Stimulated activated naive CD8-positive, alpha-beta T cell treated with anti-CD3 and anti-CD28 coated beads, Interleukin-15, amount 100 ng/mL, for 72 hours (primary cell): Measurements from ENCODE around the gene ARID5A.

Experiments used
- ATAC-seq: fragments of 150-1000 bp; cut with Tn5 transposase; 2 replicates; pipeline ENCODE4 v1.10.0; 2021; ENCODE audit warnings: mild to moderate bottlenecking, moderate library complexity
- DNase-seq, 2 donors: peaks; one replicate each; pipeline ENCODE4 v3.0.0; 2021 to 2022
- H3K27ac Mint-ChIP-seq, 2 donors: one replicate each; pipeline ENCODE4 v1.8.0; 2022; ENCODE audit warnings: mild to moderate bottlenecking in 2 of 2, mixed read lengths in 2 of 2, moderate library complexity in 2 of 2
- H3K27me3 Mint-ChIP-seq: one replicate; pipeline ENCODE4 v1.8.0; 2022; ENCODE audit warnings: mixed read lengths
- H3K4me1 Mint-ChIP-seq: one replicate; pipeline ENCODE4 v1.8.0; 2022; ENCODE audit warnings: mild to moderate bottlenecking, mixed read lengths
- H3K4me3 Mint-ChIP-seq, 2 donors: one replicate each; pipeline ENCODE4 v1.8.0; 2022; ENCODE audit warnings: mild to moderate bottlenecking in 2 of 2, mixed read lengths in 2 of 2, moderate library complexity in 1 of 2
- H3K9me3 Mint-ChIP-seq, 2 donors: one replicate each; pipeline ENCODE4 v1.8.0; 2022; ENCODE audit warnings: mixed read lengths in 2 of 2

Gene ARID5A

DNA sequence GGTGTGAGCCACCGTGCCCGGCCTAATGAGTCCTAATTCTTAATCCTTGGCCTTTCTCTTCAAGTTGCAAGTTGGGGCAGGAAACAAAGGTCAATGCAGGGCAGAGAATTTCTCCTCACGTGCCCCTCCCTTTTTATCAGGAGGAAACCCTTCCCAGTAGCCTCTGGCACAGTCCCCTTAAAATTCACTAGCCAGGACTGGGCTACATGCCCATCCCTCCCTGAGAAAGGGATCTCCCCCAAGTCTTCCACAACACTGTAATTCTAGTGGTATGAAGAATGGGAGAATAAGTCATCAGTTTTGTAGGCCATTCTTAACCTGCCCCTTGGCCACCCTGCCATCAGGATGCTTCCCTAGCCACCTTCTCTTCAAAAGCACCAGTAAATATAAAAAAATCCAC lies 42.2 kb downstream of the ARID5A start:
- Mint-ChIP-seq H3K27me3 (no peaks in the 10 kb centered on the region), H3K4me1 (no peaks in the 10 kb centered on the region), H3K27ac (no peak overlapping the region), H3K9me3 (no peaks in the 10 kb centered on the region), H3K4me3 (no peak overlapping the region)
- ATAC-seq (no peak), DNase-seq (no peak)

DNA sequence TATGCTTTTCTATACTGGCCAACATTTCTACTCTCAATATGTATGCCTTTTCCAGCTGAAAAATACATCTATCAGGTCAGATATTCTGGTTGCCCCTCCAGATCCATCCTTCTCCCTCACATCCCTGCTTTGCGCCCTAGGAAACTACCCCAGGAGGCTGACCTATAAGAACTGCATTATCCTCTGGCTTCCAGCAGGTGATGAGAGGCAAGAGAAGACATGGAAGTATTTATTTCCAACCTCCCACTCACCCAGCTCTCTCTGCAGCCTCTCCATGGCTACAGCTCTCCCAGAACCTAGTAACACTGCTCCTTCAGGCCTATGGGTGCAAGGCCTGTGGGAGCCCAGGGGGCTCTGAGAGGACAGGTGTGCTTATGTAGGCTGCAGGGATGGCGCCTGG lies 42.9 kb downstream of the ARID5A start:
- Mint-ChIP-seq H3K27me3 (no peaks in the 10 kb centered on the region), H3K4me3 (no peak overlapping the region), H3K9me3 (no peaks in the 10 kb centered on the region), H3K27ac (no peak overlapping the region), H3K4me1 (no peaks in the 10 kb centered on the region)
- no peak for ATAC-seq
- no peak for DNase-seq

DNA sequence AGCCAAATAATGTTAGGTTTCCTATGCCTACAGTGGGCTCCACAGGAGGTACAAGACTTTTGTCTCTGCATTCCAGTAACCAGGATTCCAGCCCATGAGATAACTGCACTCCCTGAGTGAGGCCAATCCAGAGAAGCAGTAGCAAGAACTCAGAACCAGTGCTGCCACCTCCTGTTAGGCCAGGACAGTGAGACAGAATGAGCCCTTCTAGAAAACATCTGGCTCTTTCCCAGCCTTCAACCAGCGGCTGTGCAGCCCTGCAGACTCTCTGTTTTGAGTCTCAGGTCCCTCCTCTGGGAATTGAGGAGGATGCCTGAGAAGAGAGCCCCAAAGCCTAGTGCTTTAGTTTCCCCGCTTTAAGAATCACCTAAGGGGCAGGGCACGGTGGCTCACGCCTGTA lies 44.2 kb downstream of the ARID5A start:
- DNase-seq (no peak), ATAC-seq (no peak)
- no peak overlapping the region for H3K4me3 Mint-ChIP-seq
- H3K27ac Mint-ChIP-seq = no peak overlapping the region
- H3K9me3 Mint-ChIP-seq = no peaks in the 10 kb centered on the region
- H3K4me1 Mint-ChIP-seq = no peaks in the 10 kb centered on the region
- no peaks in the 10 kb centered on the region for H3K27me3 Mint-ChIP-seq

DNA sequence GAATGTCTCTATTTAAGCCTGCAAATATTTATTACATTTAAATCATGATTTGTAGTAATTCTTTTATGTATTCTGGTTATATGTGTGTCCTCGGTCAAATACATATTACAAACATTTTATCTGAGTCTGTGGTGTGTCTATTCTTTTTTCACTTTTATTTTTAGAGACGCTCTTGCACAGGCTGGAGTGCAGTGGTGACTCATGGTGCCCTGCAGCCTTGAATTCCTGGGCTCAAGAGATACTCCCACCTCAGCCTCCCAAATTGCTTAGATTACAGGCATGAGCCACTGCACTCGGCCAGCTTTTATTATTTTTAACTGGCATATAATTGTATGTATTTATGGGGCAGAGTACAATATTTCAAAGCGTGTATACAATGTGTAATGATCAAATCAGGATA lies 47.5 kb downstream of the ARID5A start:
- no peak overlapping the region for H3K4me3 Mint-ChIP-seq
- ATAC-seq = no peak
- no peaks in the 10 kb centered on the region for H3K4me1 Mint-ChIP-seq
- no peaks in the 10 kb centered on the region for H3K27me3 Mint-ChIP-seq
- no peak overlapping the region for H3K27ac Mint-ChIP-seq
- no peaks in the 10 kb centered on the region for H3K9me3 Mint-ChIP-seq
- no peak for DNase-seq

DNA sequence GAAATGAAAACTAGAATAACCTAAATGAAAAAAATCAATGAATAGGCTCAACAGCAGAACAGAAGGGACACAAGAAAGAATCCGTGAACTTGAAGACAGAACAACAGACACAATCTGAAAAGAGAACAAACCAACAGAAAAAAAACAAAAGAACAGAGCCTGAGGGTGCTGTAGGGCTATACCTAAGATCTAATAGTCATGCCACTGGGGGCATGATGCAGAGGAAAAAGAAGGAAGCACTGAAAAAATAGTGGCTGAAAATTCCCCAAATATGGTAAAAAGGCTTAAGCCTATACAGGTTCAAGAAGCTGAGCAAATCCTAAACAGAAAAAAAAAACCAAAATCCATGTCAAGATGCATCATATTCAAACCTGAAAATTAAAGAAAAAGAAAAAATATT lies 51.3 kb downstream of the ARID5A start:
- no peaks in the 10 kb centered on the region for H3K27me3 Mint-ChIP-seq
- H3K4me1 Mint-ChIP-seq = peaks cover 8% of the 10 kb centered on the region
- DNase-seq (no peak), ATAC-seq (no peak)
- no peaks in the 10 kb centered on the region for H3K9me3 Mint-ChIP-seq
- H3K27ac Mint-ChIP-seq = no peak overlapping the region
- no peak overlapping the region for H3K4me3 Mint-ChIP-seq

DNA sequence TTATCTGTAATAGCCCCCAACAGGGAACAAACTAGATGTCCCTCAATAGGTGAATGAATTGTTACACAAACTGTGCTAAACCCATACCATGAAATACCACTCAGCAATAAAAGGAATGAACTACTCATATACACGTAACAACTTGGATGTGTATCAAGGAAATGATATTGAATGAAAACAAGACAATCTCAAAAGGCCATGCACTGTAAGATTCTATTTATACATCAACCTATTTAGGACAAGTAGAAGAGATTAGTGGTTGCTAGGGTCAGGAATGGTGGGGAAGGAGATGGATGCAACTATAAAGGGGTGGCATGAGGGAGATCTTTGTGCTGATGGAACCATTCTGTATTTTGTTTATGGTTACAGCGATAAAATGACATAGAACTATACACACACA lies 54.5 kb downstream of the ARID5A start:
- H3K4me1 Mint-ChIP-seq = peaks cover 40% of the 10 kb centered on the region
- ATAC-seq (no peak), DNase-seq (no peak)
- no peak overlapping the region for H3K27ac Mint-ChIP-seq
- H3K27me3 Mint-ChIP-seq = no peaks in the 10 kb centered on the region
- H3K9me3 Mint-ChIP-seq = no peaks in the 10 kb centered on the region
- H3K4me3 Mint-ChIP-seq = no peak overlapping the region

DNA sequence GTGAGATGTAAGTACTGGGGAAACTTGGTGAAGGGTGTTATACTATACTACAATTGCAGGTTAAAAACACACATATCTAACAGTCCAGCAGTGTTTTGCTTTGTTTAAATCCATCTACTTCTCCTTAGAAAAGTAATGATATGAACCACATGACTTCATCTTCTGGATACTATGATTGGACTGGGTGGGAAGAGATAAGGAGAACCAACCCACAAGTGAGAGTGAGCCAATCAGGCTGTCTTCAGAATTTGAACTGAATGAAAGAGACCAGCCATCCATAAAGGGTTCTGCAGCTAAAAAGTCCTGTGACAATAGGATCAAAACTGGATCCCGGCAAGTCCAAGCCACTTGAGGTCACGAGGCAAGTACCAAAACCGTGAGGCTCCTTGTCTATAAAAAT lies 54.9 kb downstream of the ARID5A start:
- Mint-ChIP-seq H3K9me3 (no peaks in the 10 kb centered on the region), H3K27me3 (no peaks in the 10 kb centered on the region), H3K27ac (no peak overlapping the region), H3K4me3 (no peak overlapping the region), H3K4me1 (peaks cover 40% of the 10 kb centered on the region)
- no peak for ATAC-seq
- DNase-seq = no peak

- Mint-ChIP-seq H3K27ac (peak overlapping the region in 1 of 2 donors; percentile 96), H3K27me3 (no peaks in the 10 kb centered on the region), H3K9me3 (no peaks in the 10 kb centered on the region), H3K4me3 (no peak overlapping the region), H3K4me1 (peaks cover 40% of the 10 kb centered on the region)
- DNase-seq (no peak), ATAC-seq (peak; percentile 43)
Measured at GRCh38 chr2:96594282-96594681, 57.7 kb downstream of the ARID5A start.

GRCh38 chr2:96594691-96595152 lies 58.2 kb downstream of the ARID5A start:
- peaks cover 40% of the 10 kb centered on the region for H3K4me1 Mint-ChIP-seq
- DNase-seq (peak; percentile 28 to 48), ATAC-seq (peak; percentile 95)
- peak overlapping the region in 1 of 2 donors; percentile 96 for H3K27ac Mint-ChIP-seq
- no peaks in the 10 kb centered on the region for H3K27me3 Mint-ChIP-seq
- no peaks in the 10 kb centered on the region for H3K9me3 Mint-ChIP-seq
- H3K4me3 Mint-ChIP-seq = peak overlapping the region; percentile 47

- H3K27me3 Mint-ChIP-seq = no peaks in the 10 kb centered on the region
- H3K4me3 Mint-ChIP-seq = no peak overlapping the region
- DNase-seq = no peak
- H3K9me3 Mint-ChIP-seq = no peaks in the 10 kb centered on the region
- H3K27ac Mint-ChIP-seq = no peak overlapping the region
- ATAC-seq = no peak
- H3K4me1 Mint-ChIP-seq = peaks cover 50% of the 10 kb centered on the region
Measured at GRCh38 chr2:96596596-96596995, 60.0 kb downstream of the ARID5A start.

GRCh38 chr2:96599941-96600340 lies 63.4 kb downstream of the ARID5A start:
- H3K4me3 Mint-ChIP-seq = no peak overlapping the region
- no peak overlapping the region for H3K27ac Mint-ChIP-seq
- H3K9me3 Mint-ChIP-seq = no peaks in the 10 kb centered on the region
- H3K27me3 Mint-ChIP-seq = no peaks in the 10 kb centered on the region
- H3K4me1 Mint-ChIP-seq = peaks cover 28% of the 10 kb centered on the region
- ATAC-seq (no peak), DNase-seq (no peak)

- Mint-ChIP-seq H3K4me3 (peak overlapping the region in 1 of 2 donors; percentile 28), H3K27me3 (no peaks in the 10 kb centered on the region), H3K27ac (peak overlapping the region; percentile 53 to 88), H3K9me3 (no peaks in the 10 kb centered on the region), H3K4me1 (peaks cover 17% of the 10 kb centered on the region)
- ATAC-seq = peak; percentile 92
- no peak for DNase-seq
Measured at GRCh38 chr2:96601382-96602292, 65.1 kb downstream of the ARID5A start.
